NB4 (cell line): ENCODE data around the gene NKIRAS2.
A peak's percentile ranks its signal among the peaks of the same experiment; 100 is the strongest.

Experiments used
- DNase-seq: peaks from one replicate; pipeline ENCODE4 v3.0.0; 2010; ENCODE audit warnings: low read depth
- H3K4me3 ChIP-seq: one replicate; pipeline ENCODE4 v1.5.1; 2011; ENCODE audit warnings: mild to moderate bottlenecking, low read depth, low read length, moderate library complexity
- MAX ChIP-seq: IDR thresholded peaks from 2 replicates; pipeline ENCODE4 v1.6.1; 2011; ENCODE audit warnings: low read depth, low read length
- MYC ChIP-seq: IDR thresholded peaks from 2 replicates; pipeline ENCODE4 v1.6.1; 2011; ENCODE audit warnings: low read depth, low read length
- POLR2A ChIP-seq: IDR thresholded peaks from 2 replicates; pipeline ENCODE4 v1.6.1; 2011; ENCODE audit warnings: mild to moderate bottlenecking; ENCODE audit not compliant: insufficient read length; ENCODE audit errors: extremely low read depth
- TF ChIP-seq, protein P1 (sequence below): IDR thresholded peaks from one replicate; pipeline ENCODE4 v1.5.1; 2012; ENCODE audit warnings: low read depth, low read length

Gene NKIRAS2

GRCh38 chr17:42053731-42054500 lies 34.0 kb downstream of the NKIRAS2 start:
- no peak for DNase-seq
- TF ChIP-seq MYC (no peak), MAX (no peak)
- no peak overlapping the region for H3K4me3 ChIP-seq

DNA sequence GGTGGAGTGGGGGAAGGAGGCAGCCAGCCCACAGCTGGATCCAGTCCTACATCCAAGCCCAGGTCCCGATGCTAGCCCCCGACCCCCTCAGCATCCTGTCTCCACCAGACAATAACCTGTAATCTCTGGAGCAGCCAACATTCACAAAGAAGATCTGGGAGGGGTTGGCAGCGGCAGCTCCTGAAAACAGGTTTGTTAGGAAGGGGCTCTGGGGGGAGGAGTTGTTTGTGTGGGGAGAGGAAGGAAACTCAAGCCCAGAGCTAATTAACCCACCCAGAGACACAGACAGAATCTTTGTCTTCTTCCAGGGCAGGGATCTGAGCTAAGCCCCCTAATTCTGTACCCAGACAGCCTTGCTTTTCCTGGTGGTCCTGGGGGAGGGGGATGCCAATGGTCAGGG lies 35.1 kb downstream of the NKIRAS2 start:
- TF ChIP-seq MAX (no peak), POLR2A (no peak), MYC (no peak)
- TF ChIP-seq, protein P1, sequence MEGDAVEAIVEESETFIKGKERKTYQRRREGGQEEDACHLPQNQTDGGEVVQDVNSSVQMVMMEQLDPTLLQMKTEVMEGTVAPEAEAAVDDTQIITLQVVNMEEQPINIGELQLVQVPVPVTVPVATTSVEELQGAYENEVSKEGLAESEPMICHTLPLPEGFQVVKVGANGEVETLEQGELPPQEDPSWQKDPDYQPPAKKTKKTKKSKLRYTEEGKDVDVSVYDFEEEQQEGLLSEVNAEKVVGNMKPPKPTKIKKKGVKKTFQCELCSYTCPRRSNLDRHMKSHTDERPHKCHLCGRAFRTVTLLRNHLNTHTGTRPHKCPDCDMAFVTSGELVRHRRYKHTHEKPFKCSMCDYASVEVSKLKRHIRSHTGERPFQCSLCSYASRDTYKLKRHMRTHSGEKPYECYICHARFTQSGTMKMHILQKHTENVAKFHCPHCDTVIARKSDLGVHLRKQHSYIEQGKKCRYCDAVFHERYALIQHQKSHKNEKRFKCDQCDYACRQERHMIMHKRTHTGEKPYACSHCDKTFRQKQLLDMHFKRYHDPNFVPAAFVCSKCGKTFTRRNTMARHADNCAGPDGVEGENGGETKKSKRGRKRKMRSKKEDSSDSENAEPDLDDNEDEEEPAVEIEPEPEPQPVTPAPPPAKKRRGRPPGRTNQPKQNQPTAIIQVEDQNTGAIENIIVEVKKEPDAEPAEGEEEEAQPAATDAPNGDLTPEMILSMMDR: no peak
- DNase-seq: no peak
- H3K4me3 ChIP-seq: no peak overlapping the region

DNA sequence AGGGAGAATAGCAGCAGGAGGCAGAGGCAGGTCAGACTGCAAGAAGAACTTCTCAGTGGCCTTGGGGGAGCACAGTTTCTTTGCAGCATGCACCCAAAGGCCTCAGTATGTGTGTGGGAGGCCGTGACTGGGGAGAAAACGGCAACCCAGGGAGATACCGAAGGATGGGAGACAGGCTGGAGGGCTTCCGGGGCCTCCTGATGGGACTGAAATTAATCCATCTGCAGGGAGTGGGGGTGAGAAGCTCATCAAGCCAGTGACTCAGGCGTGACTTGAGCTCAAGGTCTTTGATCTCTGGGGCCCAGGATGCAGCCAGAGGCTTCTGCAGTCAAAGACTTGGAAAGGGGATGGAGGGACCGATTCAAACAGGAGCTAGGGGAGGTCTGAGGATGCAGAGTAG lies 35.6 kb downstream of the NKIRAS2 start:
- no peak overlapping the region for H3K4me3 ChIP-seq
- DNase-seq: peak; percentile 45
- no peak for TF ChIP-seq MYC
- no peak for TF ChIP-seq POLR2A
- no peak for TF ChIP-seq MAX
- TF ChIP-seq, protein P1: no peak

GRCh38 chr17:42056635-42057034 lies 36.7 kb downstream of the NKIRAS2 start:
- H3K4me3 ChIP-seq: no peak overlapping the region
- TF ChIP-seq, protein P1: no peak
- TF ChIP-seq POLR2A: no peak
- TF ChIP-seq MAX: no peak
- no peak for DNase-seq

DNA sequence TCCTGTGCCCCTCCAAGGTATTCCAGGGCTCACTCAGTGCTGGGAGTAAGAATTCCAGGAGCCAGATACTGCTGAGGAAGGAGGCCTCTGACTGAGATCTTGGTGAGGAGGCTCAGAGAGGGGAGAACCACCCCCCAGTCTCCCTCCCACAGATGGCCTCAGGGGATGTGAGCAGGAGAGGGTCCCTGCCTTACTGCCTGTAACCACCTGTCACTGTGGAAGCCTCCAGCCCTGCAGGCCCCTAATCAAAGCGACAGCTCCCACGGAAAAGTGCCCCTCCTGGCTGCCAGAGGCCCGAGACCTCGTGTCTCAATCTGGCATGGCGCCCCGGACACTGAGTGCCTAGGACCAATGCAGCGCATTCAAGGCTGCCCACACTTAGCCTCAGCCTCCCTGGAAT lies 38.2 kb downstream of the NKIRAS2 start:
- no peak for DNase-seq
- H3K4me3 ChIP-seq: no peak overlapping the region
- TF ChIP-seq MAX (no peak), MYC (no peak)

GRCh38 chr17:42059815-42060214 lies 39.9 kb downstream of the NKIRAS2 start:
- TF ChIP-seq POLR2A (no peak), MYC (no peak), MAX (no peak)
- TF ChIP-seq, protein P1: no peak
- H3K4me3 ChIP-seq: no peak overlapping the region

More at GRCh38 chr17:42059815-42060214, 39.9 kb downstream of the NKIRAS2 start:
- DNase-seq: no peak
